K562 (cell line): ENCODE results near the gene SYNJ2. TPM values are rescaled to one million over a fixed set of nuclear protein-coding genes. Genes with fewer than 3 reads are reported as not detected.

Experiments used
- CHD7 ChIP-seq: fragments of 200-600 bp; sonication (generic); IDR thresholded peaks from one replicate; pipeline ENCODE4 v1.6.1; 2012; ENCODE audit warnings: mild to moderate bottlenecking, low read depth, low read length, inconsistent platforms
- CTCF ChIP-seq, 3 experiments: IDR thresholded peaks in 2 of 3; conservative IDR thresholded peaks in 1 of 3; 2 replicates each; pipeline ENCODE4 v1.5.1; 2011 to 2012; ENCODE audit warnings: low read length in 3 of 3, mild to moderate bottlenecking in 3 of 3, control low read depth in 2 of 3, improper control_type of control experiment in 1 of 3, inconsistent platforms in 1 of 3, low read depth in 1 of 3, mixed read lengths in 1 of 3, moderate library complexity in 1 of 3; ENCODE audit not compliant: insufficient read depth in 2 of 3
- EWSR1 ChIP-seq: fragments of 450-650 bp; IDR thresholded peaks from 2 replicates; pipeline ENCODE4 v1.6.1; 2018; ENCODE audit warnings: borderline replicate concordance, mild to moderate bottlenecking, low read depth, moderate library complexity; ENCODE audit not compliant: partially characterized antibody
- HDAC1 ChIP-seq, 2 experiments: fragments of 450-650 bp; IDR thresholded peaks; 2 replicates each; pipeline ENCODE4 v1.6.1; 2016 to 2017; ENCODE audit warnings: inconsistent platforms in 1 of 2, mild to moderate bottlenecking in 1 of 2, moderate library complexity in 1 of 2
- HMGXB4 ChIP-seq: sonication (generic); formaldehyde crosslinking; IDR thresholded peaks from 2 replicates; pipeline ENCODE4 v1.8.1; 2023; ENCODE audit warnings: mild to moderate bottlenecking, missing genetic modification reagents
- KAT7 ChIP-seq: sonication (generic); formaldehyde crosslinking; IDR thresholded peaks from 2 replicates; pipeline ENCODE4 v1.8.0; 2022; ENCODE audit warnings: missing genetic modification reagents, mild to moderate bottlenecking, borderline replicate concordance
- KDM2B ChIP-seq: fragments of 250-450 bp; sonication (Bioruptor Pico); IDR thresholded peaks from 2 replicates; pipeline ENCODE4 v1.8.0; 2021; ENCODE audit warnings: mild to moderate bottlenecking, moderate library complexity
- MCM3 ChIP-seq: fragments of 450-650 bp; IDR thresholded peaks from 2 replicates; pipeline ENCODE4 v1.6.1; 2016
- SAP30 ChIP-seq: fragments of 200-600 bp; sonication (generic); IDR thresholded peaks from 2 replicates; pipeline ENCODE4 v1.6.1; 2012; ENCODE audit warnings: borderline replicate concordance, low read depth, mild to moderate bottlenecking, moderate library complexity, low read length, control low read depth, inconsistent platforms; ENCODE audit not compliant: insufficient read depth, poor library complexity, severe bottlenecking
- SLC30A9 ChIP-seq: fragments of 250-450 bp; sonication (Bioruptor Pico); IDR thresholded peaks from 2 replicates; pipeline ENCODE4 v1.8.0; 2022; ENCODE audit warnings: mild to moderate bottlenecking, moderate library complexity
- SUPT5H ChIP-seq: fragments of 450-650 bp; IDR thresholded peaks from 2 replicates; pipeline ENCODE4 v1.6.1; 2016
- polyA plus RNA-seq, 8 experiments: library from polyadenylated mRNA; depleted of rRNA in 4 of 8; stranded (reverse) in 5 of 8; unstranded in 3 of 8; fragments of >200 nt; fragmentation: Nextera tagmentation in 2 of 8; fragmentation: Illumina TruSeq in 1 of 8; extraction: Ambion mirVana in 2 of 8; extraction: Trizol in 1 of 8; gene quantifications; 2 replicates each; pipeline versions ENCODE4 v1.2.1 to v1.2.3, GENCODE V29; 2011 to 2014; ENCODE audit warnings: inconsistent platforms in 1 of 8, missing spikeins in 1 of 8
- total RNA-seq, 7 experiments: library from RNA; depleted of rRNA in 6 of 7; stranded (reverse); fragments of >200 nt in 6 of 7; fragmentation: Illumina TruSeq in 2 of 7; extraction: Trizol in 2 of 7; gene quantifications; 2 replicates each; pipeline versions ENCODE4 v1.2.1 to v1.2.3, GENCODE V29; 2011 to 2021; ENCODE audit warnings: low replicate concordance in 1 of 7

The SYNJ2 gene
- total and polyA plus RNA-seq, 9 of the 15 experiments (the other 6 are each of a cell fraction or from before 2014, with no cell fraction given): 3.0 to 27.7 (median 17.8) TPM

GRCh38 chr6:157982563-157983405, 1.1 kb downstream of the SYNJ2 start (continued):
- TF ChIP-seq MCM3 (no peak), KDM2B (no peak), SLC30A9 (CRISPR knock-in tag) (no peak), KAT7 (no peak), HMGXB4 (no peak), CHD7 (no peak), HDAC1 (IDR thresholded peaks at IDR 0.05) (peak; percentile 45 to 63; a peak in 2 of 4 replicates), SUPT5H (no peak), CTCF (IDR thresholded peaks at IDR 0.05 in 2 of 3, conservative IDR thresholded peaks at IDR 0.05 in 1 of 3; ENCODE audit: insufficient read depth in 2 of 3, low read depth in 1 of 3, low read length in 3 of 3) (peak; percentile 37 to 42 (median 42); a peak in 5 of 6 replicates), SAP30 (no peak), EWSR1 (no peak)
